K562 (cell line): ENCODE measurements around the gene UBXN4. TPM values are rescaled to one million over a fixed set of nuclear protein-coding genes. Genes with fewer than 3 reads are reported as not detected.

Experiments used
- ATAC-seq: fragments of 200-7000 bp; cut with Tn5 transposase; 3 replicates; pipeline ENCODE4 v1.9.1; 2020; ENCODE audit warnings: moderate library complexity
- BruUV-seq: library from RNA; stranded (reverse); fragments of 400-500 nt; replicated peaks from 2 replicates; lab custom pipeline; 2021; lab: Mats Ljungman, UMichigan
- CTCF ChIA-PET: fragments of 300-600 bp; formaldehyde crosslinking; extraction: SDS; loops from one replicate; lab custom pipeline; 2021; ENCODE audit warnings: low intra/inter-chr PET ratio; lab: Yijun Ruan, JAX
- POLR2A ChIA-PET: fragments of 300-600, 350-650 bp; sonication (Branson Sonifier 250); formaldehyde crosslinking; extraction: SDS; loops from one replicate; lab custom pipeline; 2021; ENCODE audit warnings: antibody characterized with exemption, inconsistent platforms; lab: Yijun Ruan, JAX
- DNase-seq, 4 experiments: peaks; one replicate each; pipeline versions ENCODE4 v3.0.0 to v3.0.0-alpha.2; 2011 to 2018; ENCODE audit warnings: low spot score in 3 of 4, mixed read lengths in 3 of 4; ENCODE audit errors: extremely low read depth in 1 of 4
- FAIRE-seq: peaks from 2 replicates; lab custom pipeline; 2011; peaks lifted over from hg19 to GRCh38; lab: Jason Lieb, UNC
- H2AFZ ChIP-seq: 2 replicates; pipeline ENCODE4 v1.6.0; 2011; ENCODE audit warnings: low read depth, low read length, control low read depth, inconsistent platforms
- H3K27ac ChIP-seq: fragments of 200-600 bp; 3 replicates; pipeline ENCODE4 v1.8.0; 2011; ENCODE audit warnings: low read depth, mild to moderate bottlenecking, control low read depth, inconsistent platforms, low read length, moderate library complexity, mixed read lengths; ENCODE audit errors: extremely low read depth
- H3K27me3 ChIP-seq, 2 experiments: fragments of 300-600 bp in 1 of 2; 2 replicates in 1 of 2; 3 replicates in 1 of 2; pipeline versions ENCODE4 v1.6.0 to v1.8.0; 2011; ENCODE audit warnings: inconsistent platforms in 2 of 2, low read length in 2 of 2, mild to moderate bottlenecking in 1 of 2, mixed read lengths in 1 of 2, moderate library complexity in 1 of 2; ENCODE audit not compliant: control insufficient read depth in 2 of 2, insufficient read depth in 2 of 2
- H3K36me3 ChIP-seq: fragments of 300-600 bp; 3 replicates; pipeline ENCODE4 v1.8.0; 2011; ENCODE audit warnings: mild to moderate bottlenecking, low read length, inconsistent platforms; ENCODE audit not compliant: control insufficient read depth, insufficient read depth
- H3K4me1 ChIP-seq, 2 experiments: fragments of 200-600 bp in 1 of 2; replicated peaks in 1 of 2; 2 replicates in 1 of 2; 3 replicates in 1 of 2; pipeline versions ENCODE4 v1.5.1 to v1.8.0; 2011; ENCODE audit warnings: inconsistent platforms in 2 of 2, low read length in 2 of 2, mild to moderate bottlenecking in 1 of 2, mixed read lengths in 1 of 2, moderate library complexity in 1 of 2; ENCODE audit not compliant: control insufficient read depth in 2 of 2, insufficient read depth in 2 of 2
- H3K4me2 ChIP-seq: 2 replicates; pipeline ENCODE4 v1.6.1; 2011; ENCODE audit warnings: low read length, control low read depth, inconsistent platforms, mixed read lengths; ENCODE audit not compliant: insufficient read depth
- H3K4me3 ChIP-seq: fragments of 200-600 bp; sonication (generic), shearing (Covaris generic); 2 replicates; pipeline ENCODE4 v1.5.1; 2016; ENCODE audit warnings: control low read depth, inconsistent platforms
- H3K79me2 ChIP-seq: fragments of 200-600 bp; 3 replicates; pipeline ENCODE4 v1.8.0; 2011; ENCODE audit warnings: low read length, inconsistent platforms; ENCODE audit not compliant: control insufficient read depth, insufficient read depth
- H3K9ac ChIP-seq, 2 experiments: 2 replicates each; pipeline versions ENCODE4 v1.6.0 to v1.6.1; 2011; ENCODE audit warnings: low read depth in 2 of 2, low read length in 2 of 2, control low read depth in 1 of 2, inconsistent platforms in 1 of 2, mild to moderate bottlenecking in 1 of 2, mixed read lengths in 1 of 2; ENCODE audit not compliant: insufficient read depth in 1 of 2
- H3K9me1 ChIP-seq: one replicate; pipeline ENCODE4 v1.6.0; 2011; ENCODE audit warnings: inconsistent platforms, mild to moderate bottlenecking, low read length, moderate library complexity; ENCODE audit not compliant: control insufficient read depth, insufficient read depth
- H3K9me3 ChIP-seq: replicated peaks from 2 replicates; pipeline ENCODE4 v1.5.1; 2011; ENCODE audit warnings: low read depth, low read length, inconsistent platforms; ENCODE audit not compliant: control insufficient read depth, insufficient read depth
- H4K20me1 ChIP-seq: replicated peaks from 2 replicates; pipeline ENCODE4 v1.6.1; 2011; ENCODE audit warnings: low read length, inconsistent platforms, mixed read lengths; ENCODE audit not compliant: control insufficient read depth, insufficient read depth
- CEBPB ChIP-seq: fragments of 450-650 bp; IDR thresholded peaks from 2 replicates; pipeline ENCODE4 v1.6.1; 2016; ENCODE audit warnings: missing genetic modification characterization, missing compliant biosample characterization
- CTCF ChIP-seq, 3 experiments: IDR thresholded peaks in 2 of 3; conservative IDR thresholded peaks in 1 of 3; 2 replicates each; pipeline ENCODE4 v1.5.1; 2011 to 2012; ENCODE audit warnings: low read length in 3 of 3, mild to moderate bottlenecking in 3 of 3, control low read depth in 2 of 3, improper control_type of control experiment in 1 of 3, inconsistent platforms in 1 of 3, low read depth in 1 of 3, mixed read lengths in 1 of 3, moderate library complexity in 1 of 3; ENCODE audit not compliant: insufficient read depth in 2 of 3
- CUX1 ChIP-seq: fragments of 200-800 bp; sonication (Bioruptor generic); IDR thresholded peaks from 2 replicates; pipeline ENCODE4 v1.6.1; 2016; ENCODE audit warnings: missing genetic modification characterization, missing compliant biosample characterization
- CXXC5 ChIP-seq: fragments of 250-450 bp; sonication (Bioruptor Pico); IDR thresholded peaks from 2 replicates; pipeline ENCODE4 v1.8.0; 2022; ENCODE audit warnings: inconsistent platforms, mild to moderate bottlenecking, moderate library complexity
- RBM39 ChIP-seq: fragments of 200-400 bp; formaldehyde crosslinking; optimal IDR thresholded peaks from 2 replicates; pipeline ENCODE3; 2018; ENCODE audit warnings: low read depth, low read length
- STAG1 ChIP-seq: sonication (generic); formaldehyde crosslinking; IDR thresholded peaks from 2 replicates; pipeline ENCODE4 v1.5.0; 2020; ENCODE audit warnings: missing genetic modification reagents, borderline replicate concordance
- USF1 ChIP-seq: sonication (generic); formaldehyde crosslinking; IDR thresholded peaks from 2 replicates; pipeline ENCODE4 v1.9.0; 2022; ENCODE audit warnings: mild to moderate bottlenecking, missing genetic modification reagents
- WGBS: fragments of 100-300 bp; shearing (Covaris generic); methylation state at CpG from one replicate; pipeline ENCODE4 v1.1.6; 2016; ENCODE audit warnings: low coverage, mixed read lengths; ENCODE audit not compliant: insufficient coverage; ENCODE audit errors: missing lambda C conversion rate; 5-methylcytosine and 5-hydroxymethylcytosine counted together
- in situ Hi-C: fragments of 300-500 bp; cut with MboI; formaldehyde crosslinking; loops from 4 replicates; pipeline ENCODE4 v1.15.0; 2018; ENCODE audit warnings: inconsistent platforms, mixed read lengths
- intact Hi-C: fragments of 100-400 bp; cut with micrococcal nuclease; formaldehyde crosslinking; loops from 2 replicates; pipeline ENCODE4 v1.14.2; 2022
- polyA plus RNA-seq, 8 experiments: library from polyadenylated mRNA; depleted of rRNA in 4 of 8; stranded (reverse) in 5 of 8; unstranded in 3 of 8; fragments of >200 nt; fragmentation: Nextera tagmentation in 2 of 8; fragmentation: Illumina TruSeq in 1 of 8; extraction: Ambion mirVana in 2 of 8; extraction: Trizol in 1 of 8; gene quantifications; 2 replicates each; pipeline versions ENCODE4 v1.2.1 to v1.2.3, GENCODE V29; 2011 to 2014; ENCODE audit warnings: inconsistent platforms in 1 of 8, missing spikeins in 1 of 8
- total RNA-seq, 7 experiments: library from RNA; depleted of rRNA in 6 of 7; stranded (reverse); fragments of >200 nt in 6 of 7; fragmentation: Illumina TruSeq in 2 of 7; extraction: Trizol in 2 of 7; gene quantifications; 2 replicates each; pipeline versions ENCODE4 v1.2.1 to v1.2.3, GENCODE V29; 2011 to 2021; ENCODE audit warnings: low replicate concordance in 1 of 7

Gene UBXN4
- total and polyA plus RNA-seq, 9 of the 15 experiments (the other 6 are each of a cell fraction or from before 2014, with no cell fraction given), result 30.4 to 127 (median 55.3) TPM

- no peak overlapping the region for H3K4me3 ChIP-seq
- H4K20me1 ChIP-seq, result peaks cover 9% of the 10 kb centered on the region; the same call in 1 of the 2 replicates
- DNase-seq (peak; percentile 27 to 44 (median 35)), FAIRE-seq (peak; percentile 58)
- in situ Hi-C loops (no loop called here), intact Hi-C loops (no loop called here)
- ChIA-PET POLR2A (interaction anchor here (0.7 to 1.5 kb wide), 5 partner anchors 11 to 750 kb away, joined by 3 to 6 read pairs (median 3); partner anchors contain the start of gene RAB3GAP1), CTCF (no interaction called here)
- H3K9ac ChIP-seq, result no peak overlapping the region
- H3K9me3 ChIP-seq, result no peaks in the 10 kb centered on the region
- 79% methylated on average over 5 of the region's 5 CpGs for WGBS
- H3K27me3 ChIP-seq, result no peaks in the 10 kb centered on the region
- H3K4me2 ChIP-seq, result peak overlapping the region; percentile 12; the same call in 1 of the 2 replicates
- BruUV-seq, result no TSS peak
- no peak overlapping the region for H3K27ac ChIP-seq
- H3K36me3 ChIP-seq, result peaks cover 44% of the 10 kb centered on the region
- no peaks in the 10 kb centered on the region for H3K9me1 ChIP-seq
- H3K79me2 ChIP-seq, result peaks cover 56% of the 10 kb centered on the region
- no peak for TF ChIP-seq CUX1 (CRISPR knock-in tag)
- TF ChIP-seq CTCF (IDR thresholded peaks at IDR 0.05 in 2 of 3, conservative IDR thresholded peaks at IDR 0.05 in 1 of 3; ENCODE audit: insufficient read depth in 2 of 3, low read depth in 1 of 3, low read length in 3 of 3), result peak; percentile 37 to 48 (median 37); a peak in 3 of 6 replicates
- no peak for TF ChIP-seq CXXC5 (CRISPR knock-in tag)
- no peak for TF ChIP-seq STAG1 (CRISPR knock-in tag)
- TF ChIP-seq CEBPB (tag), result peak; percentile 50; the same call in 1 of the 2 replicates
- TF ChIP-seq RBM39, result no peak
- TF ChIP-seq USF1 (CRISPR knock-in tag), result 0 out of 2 replicates have a peak, but pooled peaks have one; percentile 23
- TF ChIP-seq, all 486 proteins: peak for 3
- Histone ChIP-seq H3K4me1 (peaks cover 8 to 10% of the 10 kb centered on the region in 2 experiments; a peak in 3 of 5 replicates), H2AFZ (no peak overlapping the region)
- ATAC-seq, result peak; percentile 18
These were observed 3.2 kb downstream of the UBXN4 start for GRCh38 chr2:135744760-135745314.
